ENCODE data around the gene TMEM132C. TPM values are rescaled to one million over a fixed set of nuclear protein-coding genes. Genes with fewer than 3 reads are reported as not detected.

TMEM132C gene
- total and polyA plus RNA-seq, 2 donors (not counting 3 experiments of a cell fraction or from before 2014, with no cell fraction given), result not detected

- dilution Hi-C loops (cut with MboI; ENCODE audit: extremely low pct_ligation_motif_present, low sequenced_read_pairs), result no loop called here
- no peaks in the 10 kb centered on the region for H4K20me1 ChIP-seq (replicated peaks; ENCODE audit: control insufficient read depth, extremely low read depth, insufficient read depth, low read length)
- H3K4me1 ChIP-seq (ENCODE audit: control insufficient read depth, extremely low read depth, insufficient read depth, low read length), result no peaks in the 10 kb centered on the region
- H3K27ac ChIP-seq (ENCODE audit: insufficient read depth, low read depth, low read length), result no peak overlapping the region
- H3K36me3 ChIP-seq (ENCODE audit: control insufficient read depth in 2 of 2, extremely low read depth in 1 of 2, insufficient read depth in 2 of 2, low read length in 2 of 2), result no peaks in the 10 kb centered on the region
- BruUV-seq (replicated peaks), result no TSS peak
- H3K27me3 ChIP-seq (ENCODE audit: control insufficient read depth in 2 of 2, insufficient read depth in 2 of 2, low read length in 2 of 2), result no peaks in the 10 kb centered on the region
- no peak overlapping the region for H3K9ac ChIP-seq (replicated peaks; ENCODE audit: extremely low read depth, insufficient read depth, low read length)
- H3K4me2 ChIP-seq (ENCODE audit: insufficient read depth, low read length), result no peak overlapping the region
- H2AFZ ChIP-seq (ENCODE audit: low read depth, low read length), result no peak overlapping the region
- H3K4me3 ChIP-seq (replicated peaks in 1 of 3; ENCODE audit: insufficient read depth in 1 of 3, low read depth in 1 of 3, low read length in 3 of 3), result no peak overlapping the region
- FAIRE-seq (no peak), DNase-seq (ENCODE audit: low read depth, low spot score) (no peak)
- intact Hi-C loops (cut with micrococcal nuclease), result no loop called here
- no peaks in the 10 kb centered on the region for H3K79me2 ChIP-seq (ENCODE audit: control insufficient read depth, insufficient read depth, low read length)
- TF ChIP-seq FOS (IDR thresholded peaks at IDR 0.05; ENCODE audit: borderline replicate concordance, insufficient read depth, low read length) (no peak), POLR2AphosphoS5 (IDR thresholded peaks at IDR 0.05; ENCODE audit: insufficient read depth, low read depth, low read length) (no peak), MAX (IDR thresholded peaks at IDR 0.05; ENCODE audit: insufficient read depth, insufficient read length) (no peak), POLR2A (IDR thresholded peaks at IDR 0.05; ENCODE audit: low read depth, low read length) (no peak), CTCF (IDR thresholded peaks at IDR 0.05; ENCODE audit: extremely low read depth in 1 of 2, insufficient read depth in 1 of 2, low read depth in 1 of 2, low read length in 2 of 2) (no peak), EZH2 (IDR thresholded peaks at IDR 0.05; ENCODE audit: borderline replicate concordance, low read depth, low read length, severe bottlenecking) (no peak), GATA2 (IDR thresholded peaks at IDR 0.05; ENCODE audit: insufficient read depth, insufficient read length, low read depth, low read length) (no peak), JUN (IDR thresholded peaks at IDR 0.05; ENCODE audit: borderline replicate concordance, insufficient read depth, insufficient read length, low read depth) (no peak), MYC (IDR thresholded peaks at IDR 0.05; ENCODE audit: low read depth, low read length) (no peak)
- ChIA-PET CTCF (no interaction called here), POLR2A (no interaction called here)
- H3K9me3 ChIP-seq (replicated peaks; ENCODE audit: control insufficient read depth, insufficient read depth, low read length), result peaks cover 4% of the 10 kb centered on the region
- no peaks in the 10 kb centered on the region for H3K9me1 ChIP-seq (replicated peaks; ENCODE audit: control insufficient read depth, extremely low read depth, insufficient read depth, low read length)
These were observed 387.5 kb downstream of the TMEM132C start for GRCh38 chr12:128654468-128654867.

Data from endothelial cell of umbilical vein (primary cell).